H9 (cell line): ENCODE results near the gene PSMB7. TPM values are rescaled to one million over a fixed set of nuclear protein-coding genes. Genes with fewer than 3 reads are reported as not detected.

ENCODE experiments used
- DNase-seq: peaks from one replicate; pipeline ENCODE4 v3.0.0-alpha.2; 2017
- H2AFZ ChIP-seq: one replicate; pipeline ENCODE4 v1.6.1; 2013; ENCODE audit warnings: mild to moderate bottlenecking, low read length, control low read depth, moderate library complexity
- H2AK5ac ChIP-seq: 2 replicates; pipeline ENCODE4 v1.6.1; 2013; ENCODE audit warnings: low read length, control low read depth, mixed read lengths; ENCODE audit not compliant: insufficient read length
- H2BK120ac ChIP-seq: one replicate; pipeline ENCODE4 v1.6.1; 2013; ENCODE audit warnings: low read depth, mild to moderate bottlenecking, low read length, control low read depth, inconsistent platforms; ENCODE audit not compliant: poor library complexity, severe bottlenecking
- H2BK12ac ChIP-seq: 2 replicates; pipeline ENCODE4 v1.6.1; 2013; ENCODE audit warnings: low read length, control low read depth, mixed read lengths, low read depth; ENCODE audit not compliant: insufficient read length
- H2BK15ac ChIP-seq: 2 replicates; pipeline ENCODE4 v1.6.1; 2013; ENCODE audit warnings: low read depth, low read length, control low read depth
- H2BK20ac ChIP-seq: one replicate; pipeline ENCODE4 v1.6.1; 2013; ENCODE audit warnings: low read depth, mild to moderate bottlenecking, low read length, control low read depth, inconsistent platforms; ENCODE audit not compliant: poor library complexity, severe bottlenecking
- H2BK5ac ChIP-seq: 2 replicates; pipeline ENCODE4 v1.6.1; 2013; ENCODE audit warnings: low read length, control low read depth, mixed read lengths; ENCODE audit not compliant: insufficient read length
- H3K14ac ChIP-seq: 2 replicates; pipeline ENCODE4 v1.6.1; 2013; ENCODE audit warnings: low read length, control low read depth; ENCODE audit not compliant: insufficient read depth
- H3K18ac ChIP-seq: 2 replicates; pipeline ENCODE4 v1.6.1; 2013; ENCODE audit warnings: low read depth, mild to moderate bottlenecking, mixed read lengths, low read length, control low read depth; ENCODE audit not compliant: insufficient read length
- H3K23ac ChIP-seq: 2 replicates; pipeline ENCODE4 v1.6.1; 2013; ENCODE audit warnings: low read length, control low read depth, mixed read lengths, low read depth; ENCODE audit not compliant: insufficient read length
- H3K23me2 ChIP-seq: 2 replicates; pipeline ENCODE4 v1.6.1; 2013; ENCODE audit warnings: low read depth, mild to moderate bottlenecking, mixed read lengths, low read length, control low read depth; ENCODE audit not compliant: insufficient read length, poor library complexity, severe bottlenecking
- H3K27ac ChIP-seq: 2 replicates; pipeline ENCODE4 v1.5.1; 2013; ENCODE audit warnings: low read length, control low read depth, mixed read lengths, low read depth; ENCODE audit not compliant: insufficient read length
- H3K27me3 ChIP-seq: 2 replicates; pipeline ENCODE4 v1.6.1; 2013; ENCODE audit warnings: low read length, control low read depth, inconsistent platforms; ENCODE audit not compliant: insufficient read depth
- H3K4ac ChIP-seq: 2 replicates; pipeline ENCODE4 v1.6.1; 2013; ENCODE audit warnings: low read depth, mild to moderate bottlenecking, control low read depth, inconsistent platforms, low read length, moderate library complexity
- H3K4me1 ChIP-seq: 2 replicates; pipeline ENCODE4 v1.6.1; 2013; ENCODE audit warnings: low read length, control low read depth, inconsistent platforms; ENCODE audit not compliant: insufficient read depth
- H3K4me2 ChIP-seq: 2 replicates; pipeline ENCODE4 v1.6.1; 2013; ENCODE audit warnings: low read length, control low read depth, mixed read lengths; ENCODE audit not compliant: insufficient read length, insufficient read depth
- H3K56ac ChIP-seq: 2 replicates; pipeline ENCODE4 v1.6.1; 2013; ENCODE audit warnings: low read depth, mild to moderate bottlenecking, mixed read lengths, low read length, control low read depth; ENCODE audit not compliant: insufficient read length
- H3K79me1 ChIP-seq: 2 replicates; pipeline ENCODE4 v1.6.1; 2013; ENCODE audit warnings: low read depth, mild to moderate bottlenecking, moderate library complexity, low read length, control low read depth, inconsistent platforms; ENCODE audit not compliant: insufficient read depth, poor library complexity, severe bottlenecking
- H3K79me2 ChIP-seq: 2 replicates; pipeline ENCODE4 v1.6.1; 2013; ENCODE audit warnings: low read length, control low read depth, inconsistent platforms; ENCODE audit not compliant: insufficient read depth
- H3K9ac ChIP-seq: 2 replicates; pipeline ENCODE4 v1.6.1; 2013; ENCODE audit warnings: low read length, control low read depth, mixed read lengths; ENCODE audit not compliant: insufficient read length; ENCODE audit errors: extremely low read depth
- H3K9me3 ChIP-seq: one replicate; pipeline ENCODE4 v1.6.1; 2013; ENCODE audit warnings: low read depth, low read length, inconsistent platforms; ENCODE audit not compliant: control insufficient read depth
- H3T11ph ChIP-seq: one replicate; pipeline ENCODE4 v1.6.1; 2013; ENCODE audit warnings: mild to moderate bottlenecking, low read length, control low read depth, inconsistent platforms
- H4K20me1 ChIP-seq: one replicate; pipeline ENCODE4 v1.6.1; 2013; ENCODE audit not compliant: control insufficient read depth, insufficient read length, insufficient read depth
- H4K5ac ChIP-seq: 2 replicates; pipeline ENCODE4 v1.6.1; 2013; ENCODE audit warnings: low read depth, mild to moderate bottlenecking, mixed read lengths, low read length, control low read depth; ENCODE audit not compliant: insufficient read length
- H4K8ac ChIP-seq: replicated peaks from 2 replicates; pipeline ENCODE4 v1.6.1; 2013; ENCODE audit warnings: low read length, control low read depth, mixed read lengths, low read depth; ENCODE audit not compliant: insufficient read length
- H4K91ac ChIP-seq: 2 replicates; pipeline ENCODE4 v1.6.1; 2013; ENCODE audit warnings: low read depth, mild to moderate bottlenecking, moderate library complexity, mixed read lengths, low read length, control low read depth; ENCODE audit not compliant: insufficient read length
- H3K27ac Mint-ChIP-seq, 3 experiments: 2 replicates in 2 of 3; 3 replicates in 1 of 3; pipeline ENCODE4 v1.8.0; 2020 to 2021; ENCODE audit warnings: mixed read lengths in 3 of 3, mild to moderate bottlenecking in 1 of 3, moderate library complexity in 1 of 3
- H3K27me3 Mint-ChIP-seq: 2 replicates; pipeline ENCODE4 v1.8.0; 2021; ENCODE audit warnings: low read depth, mild to moderate bottlenecking, moderate library complexity, mixed read lengths
- H3K36me3 Mint-ChIP-seq, 3 experiments: 2 replicates in 2 of 3; 3 replicates in 1 of 3; pipeline ENCODE4 v1.8.0; 2020 to 2021; ENCODE audit warnings: low read depth in 3 of 3, mixed read lengths in 3 of 3; ENCODE audit not compliant: insufficient read depth in 1 of 3
- H3K4me1 Mint-ChIP-seq, 2 experiments: 2 replicates each; pipeline ENCODE4 v1.8.0; 2020; ENCODE audit warnings: mixed read lengths in 2 of 2
- H3K4me3 Mint-ChIP-seq, 2 experiments: 2 replicates in 1 of 2; 3 replicates in 1 of 2; pipeline ENCODE4 v1.8.0; 2020 to 2021; ENCODE audit warnings: mild to moderate bottlenecking in 2 of 2, mixed read lengths in 2 of 2, moderate library complexity in 1 of 2
- H3K9me3 Mint-ChIP-seq, 2 experiments: 2 replicates in 1 of 2; 3 replicates in 1 of 2; pipeline ENCODE4 v1.8.0; 2020; ENCODE audit warnings: mild to moderate bottlenecking in 2 of 2, mixed read lengths in 2 of 2, moderate library complexity in 1 of 2
- CTCF ChIP-seq: fragments of 200-600 bp; sonication (generic); conservative IDR thresholded peaks from 3 replicates; pipeline ENCODE4 v1.8.0; 2021; ENCODE audit warnings: antibody characterized with exemption, mild to moderate bottlenecking
- WGBS: extraction: QIAGEN DNeasy Blood & Tissue Kit; methylation state at CpG from one replicate; pipeline ENCODE4 v1.1.7; 2013; ENCODE audit warnings: missing lambda C conversion rate, low lambda C conversion rate, mixed read lengths; ENCODE audit not compliant: insufficient read length; ENCODE audit errors: extremely low coverage; 5-methylcytosine and 5-hydroxymethylcytosine counted together
- total RNA-seq: library from RNA; stranded (reverse); gene quantifications from 2 replicates; pipeline ENCODE4 v1.2.1, GENCODE V29; 2021

Gene PSMB7
- total RNA-seq, 1 experiment from 2014 or later = 209 TPM

- H3K27ac ChIP-seq = no peak overlapping the region
These were observed 63.4 kb downstream of the PSMB7 start for GRCh38 chr9:124351672-124352468.

More at GRCh38 chr9:124351672-124352468, 63.4 kb downstream of the PSMB7 start:
- H3K14ac ChIP-seq = no peak overlapping the region
- H3K4me2 ChIP-seq = no peak overlapping the region
- no peak overlapping the region for H2BK5ac ChIP-seq
- no CpG with 5 or more reads among the region's 15 CpGs for WGBS
- no peak for DNase-seq
- no peak overlapping the region for H3K9ac ChIP-seq
- no peaks in the 10 kb centered on the region for H3K79me2 ChIP-seq
- H2BK12ac ChIP-seq = no peak overlapping the region
- no peak overlapping the region for H3K23ac ChIP-seq
- no peaks in the 10 kb centered on the region for H4K20me1 ChIP-seq
- no peak overlapping the region for H2AFZ ChIP-seq
- no peak overlapping the region for H2BK120ac ChIP-seq
- no peak overlapping the region for H3K18ac ChIP-seq
- no peak overlapping the region for H4K5ac ChIP-seq
- H3K79me1 ChIP-seq = no peaks in the 10 kb centered on the region
- H3K23me2 ChIP-seq = no peaks in the 10 kb centered on the region
- Mint-ChIP-seq H3K4me3 (no peak overlapping the region), H3K36me3 (peaks cover 25 to 63% (median 54%) of the 10 kb centered on the region in 3 experiments; a peak in 6 of 7 replicates), H3K27ac (peak overlapping the region in 1 of 3 experiments; percentile 48; a peak in 1 of 7 replicates), H3K27me3 (no peaks in the 10 kb centered on the region), H3K4me1 (peaks cover 0 to 13% of the 10 kb centered on the region in 2 experiments; a peak in 2 of 4 replicates), H3K9me3 (no peaks in the 10 kb centered on the region)
- TF ChIP-seq CTCF = no peak
- no peak overlapping the region for H3K56ac ChIP-seq
- no peak overlapping the region for H2AK5ac ChIP-seq
- no peak overlapping the region for H2BK20ac ChIP-seq
- H3K4me1 ChIP-seq = no peaks in the 10 kb centered on the region
- no peaks in the 10 kb centered on the region for H3K27me3 ChIP-seq
- H4K8ac ChIP-seq = no peak overlapping the region
- no peaks in the 10 kb centered on the region for H3K9me3 ChIP-seq
- H3K4ac ChIP-seq = no peak overlapping the region
- no peak overlapping the region for H4K91ac ChIP-seq
- H2BK15ac ChIP-seq = no peak overlapping the region
- no peak overlapping the region for H3T11ph ChIP-seq
